Measurements from ENCODE around the gene DPRX.

GRCh38 chr19:53662209-53662608, 30.4 kb downstream of the DPRX start:
- TF ChIP-seq POLR2AphosphoS5 (IDR thresholded peaks at IDR 0.05; ENCODE audit: borderline replicate concordance, low read depth, low read length) (no peak), EZH2 (IDR thresholded peaks at IDR 0.05) (no peak), FOXP2 (optimal IDR thresholded peaks at IDR 0.05; ENCODE audit: control extremely low read depth, extremely low read length, insufficient read depth) (no peak)

All from SK-N-MC (cell line).